Dedifferentiated amniotic fluid mesenchymal stem cell (primary cell): ENCODE data around the gene C18orf63.
"Not testable (repeated sequence)": the region's sequence is repeated elsewhere in the genome, so short reads cannot be mapped to it uniquely, and the experiment has no call there.

Experiments
- DNase-seq: peaks from one replicate; pipeline ENCODE4 v3.0.0-alpha.2; 2016; ENCODE audit errors: extremely low spot score

The C18orf63 gene

GRCh38 chr18:74286106-74286855 lies 29.4 kb upstream of the C18orf63 start:
- DNase-seq = no peak

DNA sequence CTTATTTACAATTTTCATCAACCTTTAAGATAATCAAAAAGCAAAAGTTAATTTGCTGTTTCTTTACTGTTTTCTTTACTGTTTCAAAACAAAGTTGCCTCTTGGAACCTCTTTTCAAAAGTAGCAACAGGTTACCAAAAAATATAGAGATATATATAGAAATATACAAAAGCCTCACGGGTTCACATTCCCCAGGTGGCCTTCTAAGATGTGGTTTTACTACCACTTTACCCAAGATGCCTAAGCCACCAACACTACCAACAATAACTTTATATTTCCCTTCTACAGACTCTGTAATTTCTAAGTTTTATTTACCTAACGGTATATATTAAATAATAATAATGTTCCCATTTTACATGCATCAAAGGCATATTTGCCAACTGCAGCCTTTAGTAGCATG lies 28.8 kb upstream of the C18orf63 start:
- DNase-seq = no peak

- no peak for DNase-seq
These were observed 27.6 kb upstream of the C18orf63 start for GRCh38 chr18:74288041-74288440.

- DNase-seq = no peak
These were observed 26.9 kb upstream of the C18orf63 start for GRCh38 chr18:74288730-74289129.

DNA sequence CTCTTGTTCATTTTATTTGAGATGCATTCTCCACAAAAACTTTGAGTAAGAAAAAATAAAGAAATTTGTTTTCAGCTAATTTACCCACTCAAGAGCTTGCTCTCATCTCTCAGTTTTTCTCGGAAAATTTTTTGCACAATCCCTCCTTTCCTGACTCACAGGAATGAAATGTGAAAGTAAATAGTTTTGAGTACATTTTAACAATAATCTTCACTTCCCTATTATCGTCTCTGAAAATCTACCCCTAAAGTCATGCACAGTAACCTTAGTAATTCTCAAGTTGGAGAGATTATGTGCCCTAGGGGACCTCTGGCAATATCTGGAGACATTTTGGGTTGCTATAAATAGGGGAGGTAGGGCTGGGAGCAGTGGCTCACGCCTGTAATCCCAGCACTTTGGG lies 26.5 kb upstream of the C18orf63 start:
- DNase-seq = peak; percentile 31

- DNase-seq = no peak
These were observed 25.6 kb upstream of the C18orf63 start for GRCh38 chr18:74290021-74290420.

DNA sequence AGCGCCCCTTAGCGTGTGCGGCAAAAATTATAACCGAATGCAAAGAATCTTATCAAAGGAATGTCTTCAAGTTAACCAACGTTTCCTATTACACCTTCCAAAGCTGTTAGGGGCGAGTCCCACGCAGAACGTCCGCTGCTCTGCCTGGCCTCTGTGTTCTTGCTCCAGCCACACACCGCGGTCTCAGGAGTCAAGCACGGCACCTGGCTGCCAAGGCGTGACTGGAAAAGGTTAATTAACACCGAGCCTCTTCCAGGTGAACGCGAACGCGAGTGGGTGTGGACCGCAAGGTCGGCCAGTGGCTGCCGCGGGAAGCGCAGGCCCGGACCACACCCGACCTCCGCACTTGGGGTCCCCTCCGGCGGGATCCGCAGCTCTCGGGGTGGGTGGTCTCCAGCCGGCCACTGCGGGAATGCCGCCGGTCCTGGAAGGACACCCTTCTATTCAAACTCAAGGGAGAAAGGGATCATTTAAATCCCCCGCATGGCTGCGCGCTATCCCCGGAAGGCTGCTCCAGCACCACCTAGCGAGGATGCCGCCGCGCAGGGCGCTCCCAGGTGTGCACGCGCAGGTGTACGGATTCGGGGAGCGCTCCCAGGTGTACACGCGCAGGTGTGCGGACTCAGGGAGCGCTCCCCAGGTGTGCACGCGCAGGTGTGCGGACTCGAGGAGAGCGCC lies 24.7 kb upstream of the C18orf63 start:
- DNase-seq = no peak

- no peak for DNase-seq
These were observed 24.2 kb upstream of the C18orf63 start for GRCh38 chr18:74291472-74291770.

DNA sequence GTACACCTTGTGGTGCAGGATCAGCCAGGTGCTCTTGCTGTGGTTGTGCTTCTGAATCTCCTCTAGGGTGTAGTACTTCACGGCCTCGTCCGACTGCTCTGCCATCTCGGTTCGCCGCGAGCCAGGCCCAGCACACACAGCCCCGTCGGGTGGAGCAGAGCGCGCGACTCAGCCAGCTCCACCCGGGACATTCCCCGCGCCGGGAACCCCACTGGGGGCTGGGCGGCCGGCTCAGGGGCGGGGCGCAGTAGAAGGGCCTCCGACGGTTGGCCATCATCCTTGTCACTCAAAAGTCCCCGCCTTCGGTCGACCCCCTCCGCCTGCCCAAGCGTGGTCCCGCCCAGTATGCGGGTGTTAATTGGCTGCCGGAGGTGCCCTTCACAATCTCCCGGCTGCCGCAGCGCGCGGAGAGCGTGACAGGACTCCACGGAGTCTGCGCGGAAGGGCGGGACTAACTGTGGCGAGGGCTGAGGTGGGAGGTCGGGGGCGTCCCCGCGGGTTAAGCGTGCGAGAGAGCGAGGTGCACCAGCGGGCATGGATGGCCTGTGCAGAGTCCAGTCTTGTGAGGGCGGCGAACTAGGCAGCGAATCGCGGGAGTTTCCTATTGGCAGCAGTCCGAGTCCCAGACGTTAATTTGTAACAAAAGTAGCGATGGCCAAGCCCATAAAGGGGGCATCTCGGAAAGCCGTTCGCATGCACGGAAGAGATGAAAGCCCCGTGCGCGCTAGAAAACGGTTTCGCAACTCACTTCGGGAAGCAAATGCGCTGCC lies 23.7 kb upstream of the C18orf63 start, which contains the start of gene CYB5A:
CYB5A (minus strand) TSS at position 193 of the 770 bp plus-strand sequence; CDS start at position 105, 88 bp downstream.
- peak; percentile 96 for DNase-seq

GRCh38 chr18:74292541-74292858 lies 23.1 kb upstream of the C18orf63 start:
- no peak for DNase-seq

DNA sequence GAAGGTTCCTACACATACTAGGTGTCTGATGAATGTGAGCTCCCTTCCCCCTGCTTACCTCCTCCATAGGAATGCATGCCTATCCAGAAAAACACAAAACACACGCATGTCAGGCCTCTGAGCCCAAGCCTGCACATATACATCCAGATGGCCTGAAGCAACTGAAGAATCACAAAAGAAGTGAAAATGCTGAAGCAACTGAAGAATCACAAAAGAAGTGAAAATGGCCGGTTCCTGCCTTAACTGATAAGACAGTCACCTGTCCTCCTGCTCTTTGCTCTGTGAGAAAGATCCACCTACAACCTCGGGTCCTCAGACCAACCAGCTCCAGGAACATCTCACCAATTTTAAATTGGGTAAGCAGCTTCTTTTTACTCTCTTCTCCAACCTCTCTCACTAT lies 22.7 kb upstream of the C18orf63 start:
- DNase-seq = not testable (repeated sequence)

DNA sequence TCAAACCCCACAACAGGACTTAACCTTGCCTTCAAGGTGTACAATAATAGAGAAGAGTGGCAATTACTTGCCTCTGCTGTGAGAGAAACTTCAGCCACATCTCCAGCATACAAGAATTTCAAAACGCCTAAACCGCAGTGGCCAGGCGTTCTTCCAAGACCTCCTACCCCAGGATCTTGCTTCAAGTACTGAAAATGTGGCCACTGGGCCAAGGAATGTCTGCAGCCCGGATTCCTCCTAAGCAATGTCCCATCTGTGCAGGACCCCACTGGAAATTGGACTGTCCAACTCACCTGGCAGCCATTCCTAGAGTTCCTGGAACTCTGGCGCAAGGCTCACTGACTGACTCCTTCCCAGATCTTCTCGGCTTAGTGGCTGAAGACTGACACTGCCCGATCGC lies 21.1 kb upstream of the C18orf63 start:
- DNase-seq = no peak

GRCh38 chr18:74299162-74299561 lies 16.5 kb upstream of the C18orf63 start:
- DNase-seq = no peak

GRCh38 chr18:74299746-74300145 lies 15.9 kb upstream of the C18orf63 start:
- no peak for DNase-seq

DNA sequence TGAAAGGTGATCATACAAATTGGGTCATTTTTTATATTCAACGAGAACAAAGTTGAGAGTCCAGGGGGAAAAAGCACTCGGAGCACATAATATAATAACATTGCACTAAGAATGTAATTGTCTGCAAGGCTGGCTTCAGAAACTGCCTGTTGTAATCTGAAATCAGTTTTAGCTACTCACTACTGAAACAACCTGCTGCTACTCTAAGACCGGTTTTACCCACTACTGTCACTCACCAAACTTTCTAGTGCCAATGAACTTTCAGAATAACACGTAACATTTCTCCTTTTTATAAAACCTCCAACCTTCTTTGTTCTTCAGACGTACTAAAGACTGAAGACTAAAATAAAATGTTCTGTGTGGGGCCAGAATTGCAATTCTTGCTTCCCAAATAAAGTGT lies 12.3 kb upstream of the C18orf63 start:
- DNase-seq = no peak

DNA sequence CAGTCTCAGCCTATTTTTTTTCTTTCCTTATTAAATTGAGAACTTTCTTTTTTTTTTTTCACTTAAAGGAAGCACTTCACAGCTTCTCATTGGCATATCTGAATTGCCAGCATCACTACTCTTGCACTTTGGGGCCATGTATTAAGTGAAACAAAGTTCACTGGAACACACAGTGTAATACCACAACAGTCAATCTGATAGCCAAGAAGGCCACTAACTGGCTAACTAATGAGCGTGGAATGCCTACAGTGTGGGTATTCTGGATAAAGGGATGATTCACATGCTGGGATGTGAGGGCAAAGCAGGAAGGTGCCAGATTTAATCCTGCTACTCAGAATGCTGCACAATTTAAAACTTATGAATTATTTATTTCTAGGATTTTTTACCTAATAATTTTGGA lies 11.7 kb upstream of the C18orf63 start:
- DNase-seq = no peak

GRCh38 chr18:74310411-74310810 lies 5.2 kb upstream of the C18orf63 start:
- DNase-seq = no peak

DNA sequence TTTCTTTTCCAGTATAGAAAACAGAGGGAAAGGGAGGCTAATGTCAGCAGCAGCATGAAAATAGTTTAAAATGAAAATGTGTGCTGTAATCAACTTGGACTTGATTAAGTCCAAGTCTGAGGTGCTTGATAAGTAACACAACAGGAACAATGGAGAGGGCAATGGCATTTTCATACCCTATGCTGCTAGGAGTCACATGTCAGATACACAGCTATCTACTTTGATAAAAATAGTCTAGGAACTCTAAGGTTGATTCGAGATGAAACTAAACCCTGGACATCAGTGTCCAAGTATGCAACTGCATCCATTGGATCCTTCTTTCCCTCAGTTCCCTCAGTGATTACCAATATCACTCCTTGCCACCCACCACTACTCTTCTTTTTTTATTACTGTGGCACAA lies 4.6 kb upstream of the C18orf63 start:
- no peak for DNase-seq

DNA sequence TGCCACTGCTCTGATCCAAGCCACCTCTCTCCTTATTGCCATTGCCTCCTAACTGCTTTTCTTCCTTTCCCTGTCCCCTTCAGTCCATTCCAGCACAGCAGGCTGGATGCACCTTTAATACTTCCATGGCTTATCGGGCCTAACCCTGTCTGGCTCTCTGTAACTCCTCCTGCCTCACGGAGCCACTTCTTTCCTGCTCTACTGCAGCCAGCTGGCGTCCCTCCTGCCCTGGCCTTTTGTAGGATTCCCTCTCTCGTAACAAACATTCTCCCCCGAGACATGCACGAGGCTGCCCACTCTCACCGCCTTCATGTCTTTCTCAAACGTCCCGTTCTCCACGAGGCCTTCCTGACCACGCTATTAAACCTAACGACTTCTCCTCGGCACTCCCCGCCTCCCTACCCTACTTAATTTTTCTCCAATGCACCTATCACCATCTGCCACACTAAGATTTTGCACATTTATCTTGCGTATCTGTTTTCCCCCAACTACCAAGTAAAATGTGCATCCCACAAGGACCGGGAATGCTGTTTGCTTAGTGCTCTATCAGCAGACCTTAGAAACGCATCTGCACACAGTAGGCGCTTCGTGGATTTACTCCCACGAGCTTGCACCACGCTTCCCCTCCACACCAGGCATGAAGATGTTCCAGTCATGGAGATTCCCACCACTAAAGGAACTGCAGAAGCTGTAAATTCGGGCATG lies 728 bp upstream of the C18orf63 start:
- DNase-seq = no peak

- DNase-seq = peak; percentile 86
These were observed 875 bp downstream of the C18orf63 start for GRCh38 chr18:74316257-74317170.

GRCh38 chr18:74326231-74326630 lies 10.6 kb downstream of the C18orf63 start:
- no peak for DNase-seq
